Measurements from ENCODE around the gene KATNBL1.

Gene KATNBL1

DNA sequence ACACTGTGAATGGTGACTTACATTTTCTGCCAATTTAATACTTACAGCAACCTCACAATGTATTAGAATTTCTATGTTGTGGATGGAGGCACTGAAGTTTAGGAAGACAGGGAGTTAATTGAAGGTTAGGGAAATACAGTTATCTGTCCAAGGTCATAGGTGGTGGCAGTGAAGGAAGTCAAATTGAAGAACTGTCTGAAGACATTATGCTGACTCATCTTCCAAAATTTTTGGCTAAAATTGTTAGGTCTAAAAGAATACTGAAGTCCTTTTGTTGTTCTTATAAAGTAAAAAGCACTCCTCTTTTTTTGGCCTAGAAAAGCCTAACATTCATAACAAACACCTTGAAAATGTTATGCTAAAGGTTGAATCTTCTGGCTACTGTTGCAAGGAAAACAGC is 42.6 kb upstream of the KATNBL1 start:
- no peak overlapping the region for H3K27ac ChIP-seq (ENCODE audit: low read length)
- H3K9ac ChIP-seq (ENCODE audit: low read depth, low read length) = no peak overlapping the region
- H2AFZ ChIP-seq (ENCODE audit: low read depth, low read length) = no peak overlapping the region
- no peaks in the 10 kb centered on the region for H3K4me1 ChIP-seq (ENCODE audit: insufficient read depth, low read length)
- H3K36me3 ChIP-seq (ENCODE audit: insufficient read depth, low read length) = peaks cover 20% of the 10 kb centered on the region
- H3K9me3 ChIP-seq (ENCODE audit: insufficient read depth, low read length, severe bottlenecking) = no peaks in the 10 kb centered on the region
- H3K27me3 ChIP-seq (ENCODE audit: insufficient read depth, low read length, poor library complexity) = no peaks in the 10 kb centered on the region
- no peak overlapping the region for H3K4me2 ChIP-seq (ENCODE audit: insufficient read depth, low read length)
- no peak overlapping the region for H3K4me3 ChIP-seq (ENCODE audit: low read depth in 1 of 2, low read length in 2 of 2)
- ATAC-seq (ENCODE audit: insufficient read depth, low read depth) = no peak
- H3K79me2 ChIP-seq (ENCODE audit: insufficient read depth, low read length) = no peaks in the 10 kb centered on the region
- TF ChIP-seq, protein P1, sequence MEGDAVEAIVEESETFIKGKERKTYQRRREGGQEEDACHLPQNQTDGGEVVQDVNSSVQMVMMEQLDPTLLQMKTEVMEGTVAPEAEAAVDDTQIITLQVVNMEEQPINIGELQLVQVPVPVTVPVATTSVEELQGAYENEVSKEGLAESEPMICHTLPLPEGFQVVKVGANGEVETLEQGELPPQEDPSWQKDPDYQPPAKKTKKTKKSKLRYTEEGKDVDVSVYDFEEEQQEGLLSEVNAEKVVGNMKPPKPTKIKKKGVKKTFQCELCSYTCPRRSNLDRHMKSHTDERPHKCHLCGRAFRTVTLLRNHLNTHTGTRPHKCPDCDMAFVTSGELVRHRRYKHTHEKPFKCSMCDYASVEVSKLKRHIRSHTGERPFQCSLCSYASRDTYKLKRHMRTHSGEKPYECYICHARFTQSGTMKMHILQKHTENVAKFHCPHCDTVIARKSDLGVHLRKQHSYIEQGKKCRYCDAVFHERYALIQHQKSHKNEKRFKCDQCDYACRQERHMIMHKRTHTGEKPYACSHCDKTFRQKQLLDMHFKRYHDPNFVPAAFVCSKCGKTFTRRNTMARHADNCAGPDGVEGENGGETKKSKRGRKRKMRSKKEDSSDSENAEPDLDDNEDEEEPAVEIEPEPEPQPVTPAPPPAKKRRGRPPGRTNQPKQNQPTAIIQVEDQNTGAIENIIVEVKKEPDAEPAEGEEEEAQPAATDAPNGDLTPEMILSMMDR (IDR thresholded peaks at IDR 0.05; ENCODE audit: borderline replicate concordance, extremely low read depth, low read length, poor library complexity, severe bottlenecking) = no peak
- no peak for TF ChIP-seq EZH2 (IDR thresholded peaks at IDR 0.05; ENCODE audit: borderline replicate concordance, low read depth, low read length, severe bottlenecking)
- no peak for DNase-seq
- H4K20me1 ChIP-seq (ENCODE audit: insufficient read depth, low read length) = no peaks in the 10 kb centered on the region

- Histone ChIP-seq H3K4me3 (ENCODE audit: low read depth in 1 of 2, low read length in 2 of 2) (no peak overlapping the region), H3K4me1 (ENCODE audit: insufficient read depth, low read length) (no peaks in the 10 kb centered on the region), H3K79me2 (ENCODE audit: insufficient read depth, low read length) (no peaks in the 10 kb centered on the region), H4K20me1 (ENCODE audit: insufficient read depth, low read length) (no peaks in the 10 kb centered on the region), H3K27ac (ENCODE audit: low read length) (no peak overlapping the region), H3K4me2 (ENCODE audit: insufficient read depth, low read length) (no peak overlapping the region), H2AFZ (ENCODE audit: low read depth, low read length) (no peak overlapping the region), H3K27me3 (ENCODE audit: insufficient read depth, low read length, poor library complexity) (no peaks in the 10 kb centered on the region), H3K36me3 (ENCODE audit: insufficient read depth, low read length) (peaks cover 16% of the 10 kb centered on the region), H3K9ac (ENCODE audit: low read depth, low read length) (no peak overlapping the region), H3K9me3 (ENCODE audit: insufficient read depth, low read length, severe bottlenecking) (no peaks in the 10 kb centered on the region)
- TF ChIP-seq, protein P1 (IDR thresholded peaks at IDR 0.05; ENCODE audit: borderline replicate concordance, extremely low read depth, low read length, poor library complexity, severe bottlenecking) = no peak
- TF ChIP-seq EZH2 (IDR thresholded peaks at IDR 0.05; ENCODE audit: borderline replicate concordance, low read depth, low read length, severe bottlenecking) = no peak
- ATAC-seq (ENCODE audit: insufficient read depth, low read depth) = no peak
- DNase-seq = no peak
These were observed 38.3 kb upstream of the KATNBL1 start for GRCh38 chr15:34248190-34248589.

- no peaks in the 10 kb centered on the region for H3K9me3 ChIP-seq (ENCODE audit: insufficient read depth, low read length, severe bottlenecking)
- no peaks in the 10 kb centered on the region for H3K79me2 ChIP-seq (ENCODE audit: insufficient read depth, low read length)
- no peak overlapping the region for H3K4me2 ChIP-seq (ENCODE audit: insufficient read depth, low read length)
- no peaks in the 10 kb centered on the region for H3K4me1 ChIP-seq (ENCODE audit: insufficient read depth, low read length)
- H3K9ac ChIP-seq (ENCODE audit: low read depth, low read length) = no peak overlapping the region
- TF ChIP-seq, protein P1 (IDR thresholded peaks at IDR 0.05; ENCODE audit: borderline replicate concordance, extremely low read depth, low read length, poor library complexity, severe bottlenecking) = no peak
- H3K27ac ChIP-seq (ENCODE audit: low read length) = no peak overlapping the region
- DNase-seq (no peak), ATAC-seq (ENCODE audit: insufficient read depth, low read depth) (no peak)
- H2AFZ ChIP-seq (ENCODE audit: low read depth, low read length) = no peak overlapping the region
- no peaks in the 10 kb centered on the region for H3K27me3 ChIP-seq (ENCODE audit: insufficient read depth, low read length, poor library complexity)
- H3K36me3 ChIP-seq (ENCODE audit: insufficient read depth, low read length) = peaks cover 9% of the 10 kb centered on the region; the same call in 1 of the 2 replicates
- H4K20me1 ChIP-seq (ENCODE audit: insufficient read depth, low read length) = no peaks in the 10 kb centered on the region
- no peak overlapping the region for H3K4me3 ChIP-seq (ENCODE audit: low read depth in 1 of 2, low read length in 2 of 2)
These were observed 36.5 kb upstream of the KATNBL1 start for GRCh38 chr15:34246276-34246976.
